GM12873 (cell line): Measurements from ENCODE around the gene NUMBL.

Experiments used
- CTCF ChIP-seq: IDR thresholded peaks from 2 replicates; pipeline ENCODE4 v1.5.1; 2012; ENCODE audit warnings: low read depth, mild to moderate bottlenecking, moderate library complexity, low read length, control low read depth; ENCODE audit not compliant: insufficient read depth; ENCODE audit errors: missing control alignments

NUMBL gene

GRCh38 chr19:40717880-40718773, 27.7 kb upstream of the NUMBL start:
- no peak for TF ChIP-seq CTCF

- TF ChIP-seq CTCF = no peak
Observed at GRCh38 chr19:40717325-40717879, 27.0 kb upstream of the NUMBL start.

GRCh38 chr19:40716482-40717324, 26.3 kb upstream of the NUMBL start, which contains the start of the genes COQ8B and ITPKC:
Gene COQ8B (minus strand): TSS chr19:40716886. CDS start chr19:40714632, 2,254 bp downstream.
Gene ITPKC (plus strand): TSS chr19:40717112. CDS start chr19:40717136, 24 bp downstream.
- no peak for TF ChIP-seq CTCF

GRCh38 chr19:40716031-40716481, 25.6 kb upstream of the NUMBL start:
- no peak for TF ChIP-seq CTCF

GRCh38 chr19:40714441-40715299, 24.2 kb upstream of the NUMBL start:
- TF ChIP-seq CTCF = peak; percentile 19

GRCh38 chr19:40713939-40714338, 23.5 kb upstream of the NUMBL start:
- TF ChIP-seq CTCF = no peak
